NCI-H1436 (cell line): ENCODE data around the gene OAS1.

Experiments
- DNase-seq: peaks from one replicate; lab custom pipeline; 2025; lab: John Stamatoyannopoulos, UW

The OAS1 gene

DNA sequence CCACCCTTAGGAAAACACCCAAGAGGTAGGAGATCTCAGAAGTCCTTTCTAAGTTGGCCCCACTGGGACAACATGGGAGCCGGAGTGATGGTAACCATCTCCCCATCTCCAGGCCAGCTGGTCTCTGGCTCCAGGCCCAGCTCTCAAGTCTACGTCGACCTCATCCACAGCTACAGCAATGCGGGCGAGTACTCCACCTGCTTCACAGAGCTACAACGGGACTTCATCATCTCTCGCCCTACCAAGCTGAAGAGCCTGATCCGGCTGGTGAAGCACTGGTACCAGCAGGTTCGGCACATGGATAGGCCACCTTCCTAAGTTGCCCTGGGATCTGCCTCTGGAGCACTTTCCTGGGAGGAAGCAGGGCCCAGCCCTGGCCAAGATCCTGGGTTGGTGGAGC is 60.5 kb downstream of the OAS1 start:
- no peak for DNase-seq

- DNase-seq: no peak
Observed at GRCh38 chr12:112967858-112968257, 61.1 kb downstream of the OAS1 start.
